GM23338 (cell line): ENCODE measurements around the gene NTRK1. TPM values are rescaled to one million over a fixed set of nuclear protein-coding genes. Genes with fewer than 3 reads are reported as not detected.

Experiments used
- ATAC-seq: fragments of 200-7000 bp; cut with Tn5 transposase; 3 replicates; pipeline ENCODE4 v1.9.1; 2020
- DNase-seq: peaks from one replicate; pipeline ENCODE4 v3.0.0-alpha.2; 2015; ENCODE audit warnings: low spot score
- H2AFZ ChIP-seq: fragments of 200-600 bp; sonication (generic); 2 replicates; pipeline ENCODE4 v1.8.0; 2016; ENCODE audit warnings: antibody characterized with exemption, mild to moderate bottlenecking, moderate library complexity
- H3F3A ChIP-seq: fragments of 200-600 bp; sonication (generic); replicated peaks from 2 replicates; pipeline ENCODE4 v1.8.0; 2017; ENCODE audit warnings: antibody characterized with exemption, mixed run types, low read depth
- H3K27ac ChIP-seq: fragments of 200-600 bp; sonication (generic); 2 replicates; pipeline ENCODE4 v1.6.1; 2016; ENCODE audit warnings: low read depth
- H3K27me3 ChIP-seq: fragments of 200-600 bp; sonication (generic); 2 replicates; pipeline ENCODE4 v1.8.0; 2016; ENCODE audit warnings: mild to moderate bottlenecking, mixed run types, moderate library complexity; ENCODE audit not compliant: insufficient read depth
- H3K36me3 ChIP-seq: fragments of 200-600 bp; sonication (generic); 2 replicates; pipeline ENCODE4 v1.8.0; 2016; ENCODE audit warnings: mild to moderate bottlenecking; ENCODE audit not compliant: insufficient read depth
- H3K4me1 ChIP-seq: fragments of 200-600 bp; sonication (generic); 2 replicates; pipeline ENCODE4 v1.8.0; 2016; ENCODE audit warnings: mild to moderate bottlenecking, moderate library complexity; ENCODE audit not compliant: insufficient read depth
- H3K4me2 ChIP-seq: fragments of 200-600 bp; sonication (generic); 2 replicates; pipeline ENCODE4 v1.7.1; 2017; ENCODE audit warnings: mixed run types
- H3K4me3 ChIP-seq: fragments of 200-600 bp; sonication (generic); 2 replicates; pipeline ENCODE4 v1.6.1; 2016; ENCODE audit warnings: mixed run types
- H3K79me2 ChIP-seq: fragments of 200-600 bp; sonication (generic); replicated peaks from 2 replicates; pipeline ENCODE4 v1.8.0; 2017; ENCODE audit warnings: mild to moderate bottlenecking; ENCODE audit not compliant: insufficient read depth
- H3K9me2 ChIP-seq: fragments of 200-600 bp; sonication (generic); 2 replicates; pipeline ENCODE4 v1.8.0; 2017; ENCODE audit not compliant: insufficient read depth
- H4K20me1 ChIP-seq: fragments of 200-600 bp; sonication (generic); replicated peaks from 2 replicates; pipeline ENCODE4 v1.8.0; 2017; ENCODE audit warnings: mild to moderate bottlenecking; ENCODE audit not compliant: insufficient read depth
- H3K27ac Mint-ChIP-seq: 2 replicates; pipeline ENCODE4 v1.8.0; 2020; ENCODE audit warnings: inconsistent platforms, mild to moderate bottlenecking, moderate library complexity, mixed read lengths
- H3K27me3 Mint-ChIP-seq: 3 replicates; pipeline ENCODE4 v1.8.0; 2022; ENCODE audit warnings: low read depth, mild to moderate bottlenecking, moderate library complexity, mixed read lengths, inconsistent platforms; ENCODE audit not compliant: insufficient read depth, poor library complexity
- H3K36me3 Mint-ChIP-seq: 3 replicates; pipeline ENCODE4 v1.8.0; 2021; ENCODE audit warnings: low read depth, mild to moderate bottlenecking, inconsistent platforms, moderate library complexity, mixed read lengths
- H3K4me1 Mint-ChIP-seq: 3 replicates; pipeline ENCODE4 v1.8.0; 2020; ENCODE audit warnings: mild to moderate bottlenecking, inconsistent platforms, mixed read lengths
- H3K4me3 Mint-ChIP-seq: 3 replicates; pipeline ENCODE4 v1.8.0; 2021; ENCODE audit warnings: moderate library complexity, mild to moderate bottlenecking, inconsistent platforms, mixed read lengths
- H3K9me3 Mint-ChIP-seq: 3 replicates; pipeline ENCODE4 v1.8.0; 2020; ENCODE audit warnings: moderate library complexity, mild to moderate bottlenecking, inconsistent platforms, mixed read lengths
- CTCF ChIP-seq, 2 experiments: fragments of 200-600 bp in 1 of 2; sonication (generic) in 1 of 2; conservative IDR thresholded peaks; 2 replicates each; pipeline versions ENCODE4 v1.5.1 to v1.6.1; 2016 to 2017; ENCODE audit warnings: antibody characterized with exemption in 2 of 2, low read depth in 2 of 2, mild to moderate bottlenecking in 2 of 2, moderate library complexity in 1 of 2
- ETS1 ChIP-seq: IDR thresholded peaks from 2 replicates; pipeline ENCODE4 v1.6.1; 2016; ENCODE audit warnings: antibody characterized with exemption
- EZH2 ChIP-seq: fragments of 200-600 bp; sonication (generic); IDR thresholded peaks from one replicate; pipeline ENCODE4 v1.8.0; 2017; ENCODE audit warnings: antibody characterized with exemption, mild to moderate bottlenecking, low read depth; ENCODE audit not compliant: unreplicated experiment
- JUNB ChIP-seq: IDR thresholded peaks from one replicate; pipeline ENCODE4 v1.6.1; 2016; ENCODE audit warnings: antibody characterized with exemption; ENCODE audit not compliant: unreplicated experiment
- POLR2AphosphoS5 ChIP-seq: IDR thresholded peaks from 2 replicates; pipeline ENCODE4 v1.6.1; 2016; ENCODE audit warnings: antibody characterized with exemption, low read depth
- ZNF114 ChIP-seq: fragments of 250-450 bp; sonication (Bioruptor Pico); IDR thresholded peaks from 2 replicates; pipeline ENCODE4 v1.5.0; 2020; ENCODE audit warnings: mild to moderate bottlenecking, moderate library complexity
- ZNF331 ChIP-seq: fragments of 250-450 bp; sonication (Bioruptor Pico); IDR thresholded peaks from 2 replicates; pipeline ENCODE4 v1.5.0; 2020; ENCODE audit warnings: low read depth, mild to moderate bottlenecking, moderate library complexity
- ZNF462 ChIP-seq: fragments of 250-450 bp; sonication (Bioruptor Pico); IDR thresholded peaks from 2 replicates; pipeline ENCODE4 v1.5.0; 2020; ENCODE audit warnings: mild to moderate bottlenecking, moderate library complexity
- polyA plus RNA-seq: library from polyadenylated mRNA; unstranded; fragments of >200 nt; fragmentation: Nextera tagmentation; extraction: Ambion mirVana; gene quantifications from 2 replicates; pipeline ENCODE4 v1.2.1, GENCODE V29; 2016
- total RNA-seq: library from RNA; depleted of rRNA; stranded (reverse); fragments of >200 nt; shearing (Covaris generic); gene quantifications from 2 replicates; pipeline ENCODE4 v1.2.3, GENCODE V29; 2014

NTRK1 gene
- total and polyA plus RNA-seq, 2 experiments from 2014 or later: 0.42 to 0.45 TPM

- Histone ChIP-seq H3K4me2 (peak overlapping the region; percentile 81), H3K4me3 (peak overlapping the region; percentile 63), H3K36me3 (no peaks in the 10 kb centered on the region), H4K20me1 (no peaks in the 10 kb centered on the region; the same call in 1 of the 2 replicates), H3K9me2 (no peaks in the 10 kb centered on the region), H2AFZ (peak overlapping the region; percentile 96), H3K79me2 (no peaks in the 10 kb centered on the region), H3F3A (no peaks in the 10 kb centered on the region), H3K27me3 (peaks cover 98% of the 10 kb centered on the region), H3K4me1 (peaks cover 12% of the 10 kb centered on the region), H3K27ac (no peak overlapping the region)
- no peaks in the 10 kb centered on the region for H3K9me3 Mint-ChIP-seq
- peak overlapping the region; percentile 66 for H3K4me3 Mint-ChIP-seq
- peak; percentile 9 for ATAC-seq
- H3K27ac Mint-ChIP-seq: no peak overlapping the region
- no peak for DNase-seq
- H3K27me3 Mint-ChIP-seq: peaks cover 77% of the 10 kb centered on the region
- H3K36me3 Mint-ChIP-seq: no peaks in the 10 kb centered on the region
- H3K4me1 Mint-ChIP-seq: peaks cover 13% of the 10 kb centered on the region
- no peak for TF ChIP-seq CTCF (conservative IDR thresholded peaks at IDR 0.05; ENCODE audit: low read depth in 2 of 2)
- peak; percentile 69 for TF ChIP-seq EZH2
Measured at GRCh38 chr1:156849151-156849496, 11.5 kb upstream of the NTRK1 start.

- no peaks in the 10 kb centered on the region for H3K36me3 Mint-ChIP-seq
- H3K4me1 Mint-ChIP-seq: peaks cover 12% of the 10 kb centered on the region
- H3K27me3 ChIP-seq: peaks cover 97% of the 10 kb centered on the region
Measured at GRCh38 chr1:156851779-156852417, 8.8 kb upstream of the NTRK1 start.

GRCh38 chr1:156852418-156852874, 8.2 kb upstream of the NTRK1 start:
- Mint-ChIP-seq H3K27me3 (peaks cover 52% of the 10 kb centered on the region), H3K9me3 (no peaks in the 10 kb centered on the region; the same call in 2 of the 3 replicates), H3K27ac (no peak overlapping the region), H3K4me3 (no peak overlapping the region), H3K4me1 (peaks cover 17% of the 10 kb centered on the region), H3K36me3 (no peaks in the 10 kb centered on the region)
- H3K27me3 ChIP-seq: peaks cover 97% of the 10 kb centered on the region
- no peaks in the 10 kb centered on the region for H3K79me2 ChIP-seq
- no peak overlapping the region for H3K4me3 ChIP-seq
- ATAC-seq: no peak
- H4K20me1 ChIP-seq: no peaks in the 10 kb centered on the region
- H3K27ac ChIP-seq: no peak overlapping the region
- H3K4me1 ChIP-seq: peaks cover 8% of the 10 kb centered on the region
- H3K4me2 ChIP-seq: no peak overlapping the region
- DNase-seq: no peak
- H3K9me2 ChIP-seq: no peaks in the 10 kb centered on the region
- no peaks in the 10 kb centered on the region for H3K36me3 ChIP-seq
- no peaks in the 10 kb centered on the region for H3F3A ChIP-seq
- no peak overlapping the region for H2AFZ ChIP-seq
- TF ChIP-seq EZH2 (no peak), ZNF462 (no peak), ETS1 (no peak)

More at GRCh38 chr1:156851779-156852417, 8.8 kb upstream of the NTRK1 start:
- ATAC-seq: no peak
- Histone ChIP-seq H3K4me2 (no peak overlapping the region), H3K36me3 (no peaks in the 10 kb centered on the region), H3K9me2 (no peaks in the 10 kb centered on the region), H3K79me2 (no peaks in the 10 kb centered on the region), H4K20me1 (no peaks in the 10 kb centered on the region), H3K27ac (no peak overlapping the region), H2AFZ (no peak overlapping the region), H3K4me1 (peaks cover 8% of the 10 kb centered on the region), H3K4me3 (no peak overlapping the region), H3F3A (no peaks in the 10 kb centered on the region)
- Mint-ChIP-seq H3K27me3 (peaks cover 52% of the 10 kb centered on the region), H3K4me3 (no peak overlapping the region), H3K9me3 (no peaks in the 10 kb centered on the region; the same call in 2 of the 3 replicates), H3K27ac (no peak overlapping the region)
- TF ChIP-seq POLR2AphosphoS5 (no peak), ZNF331 (CRISPR knock-in tag) (no peak), ZNF114 (CRISPR knock-in tag) (no peak), JUNB (no peak)
- DNase-seq: no peak
